Osteocyte (in vitro differentiated cells): ENCODE data around the gene SMIM13. TPM values are rescaled to one million over a fixed set of nuclear protein-coding genes. Genes with fewer than 3 reads are reported as not detected.
A peak's percentile ranks its signal among the peaks of the same experiment; 100 is the strongest.

Experiments
- DNase-seq: peaks from one replicate; pipeline ENCODE4 v3.0.0; 2021; ENCODE audit warnings: mixed read lengths; ENCODE audit not compliant: unreplicated experiment; ENCODE audit errors: extremely low spot score
- H3K27ac Mint-ChIP-seq: one replicate; pipeline ENCODE4 v1.8.0; 2021; ENCODE audit warnings: mild to moderate bottlenecking, mixed read lengths; ENCODE audit not compliant: unreplicated experiment
- H3K27me3 Mint-ChIP-seq: one replicate; pipeline ENCODE4 v1.8.0; 2021; ENCODE audit warnings: mixed read lengths; ENCODE audit not compliant: unreplicated experiment
- H3K36me3 Mint-ChIP-seq: one replicate; pipeline ENCODE4 v1.8.0; 2021; ENCODE audit warnings: mixed read lengths; ENCODE audit not compliant: unreplicated experiment
- H3K4me1 Mint-ChIP-seq: one replicate; pipeline ENCODE4 v1.8.0; 2021; ENCODE audit warnings: mixed read lengths; ENCODE audit not compliant: unreplicated experiment
- H3K4me3 Mint-ChIP-seq: one replicate; pipeline ENCODE4 v1.8.0; 2021; ENCODE audit warnings: mild to moderate bottlenecking, moderate library complexity, mixed read lengths; ENCODE audit not compliant: unreplicated experiment
- H3K9me3 Mint-ChIP-seq: one replicate; pipeline ENCODE4 v1.8.0; 2021; ENCODE audit warnings: mixed read lengths; ENCODE audit not compliant: unreplicated experiment
- total RNA-seq: library from RNA; stranded (reverse); gene quantifications from 2 replicates; pipeline ENCODE4 v1.2.1, GENCODE V29; 2021
- TF ChIP-seq, protein P1 (sequence below): fragments of 200-600 bp; sonication (generic); IDR thresholded peaks from 2 replicates; pipeline ENCODE4 v1.5.0; 2021; ENCODE audit warnings: antibody characterized with exemption, mild to moderate bottlenecking, moderate library complexity

SMIM13 gene
- total RNA-seq, 1 donor from 2014 or later: 19.6 TPM

DNA sequence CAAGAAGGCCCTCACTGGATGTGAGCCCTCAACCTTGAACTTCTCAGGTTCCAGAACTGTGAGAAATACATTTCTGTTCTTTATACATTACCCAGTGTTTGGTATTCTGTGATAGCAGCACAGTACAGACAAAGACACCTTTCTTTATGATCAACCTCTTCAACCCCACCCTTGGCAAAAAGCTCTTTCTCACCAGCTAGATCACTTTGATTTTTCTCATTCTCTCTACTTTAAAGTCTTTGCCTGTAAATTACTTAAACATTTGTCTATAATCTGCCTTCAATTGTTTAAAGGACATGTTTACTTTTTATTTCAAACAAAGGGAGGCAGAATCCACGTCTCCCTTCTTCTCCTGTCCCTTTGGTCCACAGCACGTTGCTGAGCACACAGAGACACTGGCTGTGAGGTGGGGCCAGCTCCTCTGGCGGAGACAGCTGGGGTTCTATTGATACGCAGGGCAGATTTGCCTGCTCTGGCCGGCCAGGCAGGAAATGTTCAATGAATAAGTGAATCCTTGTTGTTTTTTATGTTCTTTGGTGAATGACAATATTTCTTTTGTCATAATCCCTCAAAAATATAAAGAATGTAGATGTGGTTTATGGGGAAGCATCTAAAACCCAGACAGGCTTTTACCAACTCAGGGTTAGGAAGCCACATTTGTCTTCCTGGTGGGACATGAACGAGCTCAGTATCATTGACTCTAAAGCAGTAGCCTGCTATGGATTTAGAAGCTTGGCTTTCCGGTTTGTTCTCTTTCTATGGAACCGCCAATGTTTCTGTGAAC lies 86.0 kb downstream of the SMIM13 start:
- Mint-ChIP-seq H3K36me3 (peaks cover 16% of the 10 kb centered on the region), H3K9me3 (peaks cover 10% of the 10 kb centered on the region), H3K4me3 (no peak overlapping the region), H3K27me3 (no peaks in the 10 kb centered on the region), H3K4me1 (peaks cover 1% of the 10 kb centered on the region), H3K27ac (no peak overlapping the region)
- DNase-seq: no peak
- TF ChIP-seq, protein P1, sequence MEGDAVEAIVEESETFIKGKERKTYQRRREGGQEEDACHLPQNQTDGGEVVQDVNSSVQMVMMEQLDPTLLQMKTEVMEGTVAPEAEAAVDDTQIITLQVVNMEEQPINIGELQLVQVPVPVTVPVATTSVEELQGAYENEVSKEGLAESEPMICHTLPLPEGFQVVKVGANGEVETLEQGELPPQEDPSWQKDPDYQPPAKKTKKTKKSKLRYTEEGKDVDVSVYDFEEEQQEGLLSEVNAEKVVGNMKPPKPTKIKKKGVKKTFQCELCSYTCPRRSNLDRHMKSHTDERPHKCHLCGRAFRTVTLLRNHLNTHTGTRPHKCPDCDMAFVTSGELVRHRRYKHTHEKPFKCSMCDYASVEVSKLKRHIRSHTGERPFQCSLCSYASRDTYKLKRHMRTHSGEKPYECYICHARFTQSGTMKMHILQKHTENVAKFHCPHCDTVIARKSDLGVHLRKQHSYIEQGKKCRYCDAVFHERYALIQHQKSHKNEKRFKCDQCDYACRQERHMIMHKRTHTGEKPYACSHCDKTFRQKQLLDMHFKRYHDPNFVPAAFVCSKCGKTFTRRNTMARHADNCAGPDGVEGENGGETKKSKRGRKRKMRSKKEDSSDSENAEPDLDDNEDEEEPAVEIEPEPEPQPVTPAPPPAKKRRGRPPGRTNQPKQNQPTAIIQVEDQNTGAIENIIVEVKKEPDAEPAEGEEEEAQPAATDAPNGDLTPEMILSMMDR: no peak

GRCh38 chr6:11181478-11182136 lies 88.0 kb downstream of the SMIM13 start:
- Mint-ChIP-seq H3K27me3 (no peaks in the 10 kb centered on the region), H3K4me1 (peaks cover 1% of the 10 kb centered on the region), H3K9me3 (peaks cover 10% of the 10 kb centered on the region), H3K4me3 (no peak overlapping the region), H3K36me3 (peaks cover 23% of the 10 kb centered on the region), H3K27ac (no peak overlapping the region)
- no peak for DNase-seq
- TF ChIP-seq, protein P1: no peak

- H3K36me3 Mint-ChIP-seq: peaks cover 35% of the 10 kb centered on the region
These were observed 90.2 kb downstream of the SMIM13 start for GRCh38 chr6:11183761-11184362.

GRCh38 chr6:11185204-11185842 lies 91.7 kb downstream of the SMIM13 start:
- Mint-ChIP-seq H3K9me3 (peaks cover 6% of the 10 kb centered on the region), H3K27me3 (no peaks in the 10 kb centered on the region), H3K4me3 (no peak overlapping the region), H3K36me3 (peaks cover 38% of the 10 kb centered on the region), H3K27ac (no peak overlapping the region), H3K4me1 (peaks cover 9% of the 10 kb centered on the region)
- peak; percentile 65 for DNase-seq
- TF ChIP-seq, protein P1: no peak

More at GRCh38 chr6:11183761-11184362, 90.2 kb downstream of the SMIM13 start:
- H3K27ac Mint-ChIP-seq: no peak overlapping the region
- TF ChIP-seq, protein P1: no peak
- H3K9me3 Mint-ChIP-seq: peaks cover 10% of the 10 kb centered on the region
- DNase-seq: no peak
- peaks cover 10% of the 10 kb centered on the region for H3K4me1 Mint-ChIP-seq
- H3K27me3 Mint-ChIP-seq: no peaks in the 10 kb centered on the region
- no peak overlapping the region for H3K4me3 Mint-ChIP-seq
